Endothelial cell of umbilical vein (primary cell): ENCODE results near the gene PRAMEF12. TPM values are rescaled to one million over a fixed set of nuclear protein-coding genes. Genes with fewer than 3 reads are reported as not detected.

ENCODE experiments used
- BruUV-seq: library from RNA; stranded (reverse); fragments of 400-500 nt; replicated peaks from 2 replicates; lab custom pipeline; 2021; lab: Mats Ljungman, UMichigan
- CTCF ChIA-PET: fragments of 300-600, 350-600 bp; sonication (Branson Sonifier 250); formaldehyde crosslinking; loops from one replicate; lab custom pipeline; 2021; ENCODE audit warnings: antibody characterized with exemption, inconsistent platforms; lab: Charles Lee
- POLR2A ChIA-PET: fragments of 300-600, 350-600 bp; sonication (Branson Sonifier 250); formaldehyde crosslinking; loops from one replicate; lab custom pipeline; 2021; ENCODE audit warnings: antibody characterized with exemption, inconsistent platforms; lab: Charles Lee
- DNase-seq: peaks from one replicate; pipeline ENCODE4 v3.0.0-alpha.2; 2011; ENCODE audit warnings: low read depth, low spot score
- FAIRE-seq: peaks from 2 replicates; lab custom pipeline; 2011; peaks lifted over from hg19 to GRCh38; lab: Jason Lieb, UNC
- H2AFZ ChIP-seq: 2 replicates; pipeline ENCODE4 v1.6.0; 2012; ENCODE audit warnings: low read depth, low read length, control low read depth, inconsistent platforms
- H3K27ac ChIP-seq: 2 replicates; pipeline ENCODE4 v1.5.1; 2011; ENCODE audit warnings: low read depth, mild to moderate bottlenecking, control low read depth, low read length, moderate library complexity; ENCODE audit not compliant: insufficient read depth
- H3K27me3 ChIP-seq, 2 experiments: 2 replicates each; pipeline versions ENCODE4 v1.6.0 to v1.6.1; 2011; ENCODE audit warnings: low read length in 2 of 2, mixed read lengths in 1 of 2; ENCODE audit not compliant: control insufficient read depth in 2 of 2, insufficient read depth in 2 of 2
- H3K36me3 ChIP-seq, 2 experiments: 2 replicates in 1 of 2; 3 replicates in 1 of 2; pipeline ENCODE4 v1.5.1; 2011; ENCODE audit warnings: low read length in 2 of 2, mild to moderate bottlenecking in 1 of 2, moderate library complexity in 1 of 2; ENCODE audit not compliant: control insufficient read depth in 2 of 2, insufficient read depth in 2 of 2; ENCODE audit errors: extremely low read depth in 1 of 2
- H3K4me1 ChIP-seq: 3 replicates; pipeline ENCODE4 v1.5.1; 2011; ENCODE audit warnings: mild to moderate bottlenecking, low read length; ENCODE audit not compliant: control insufficient read depth, insufficient read depth; ENCODE audit errors: extremely low read depth
- H3K4me2 ChIP-seq: 2 replicates; pipeline ENCODE4 v1.6.1; 2011; ENCODE audit warnings: low read length, control low read depth, mixed read lengths; ENCODE audit not compliant: insufficient read depth
- H3K4me3 ChIP-seq, 3 experiments: fragments of 200-600 bp in 1 of 3; sonication (generic), shearing (Covaris generic) in 1 of 3; replicated peaks in 1 of 3; 2 replicates each; pipeline ENCODE4 v1.5.1; 2011 to 2016; ENCODE audit warnings: control low read depth in 3 of 3, low read length in 3 of 3, mild to moderate bottlenecking in 2 of 3, inconsistent platforms in 1 of 3, low read depth in 1 of 3, moderate library complexity in 1 of 3; ENCODE audit not compliant: insufficient read depth in 1 of 3
- H3K79me2 ChIP-seq: 2 replicates; pipeline ENCODE4 v1.6.0; 2012; ENCODE audit warnings: low read length, inconsistent platforms; ENCODE audit not compliant: control insufficient read depth, insufficient read depth
- H3K9ac ChIP-seq: replicated peaks from 2 replicates; pipeline ENCODE3; 2011; ENCODE audit warnings: low read length, control low read depth; ENCODE audit not compliant: insufficient read depth; ENCODE audit errors: extremely low read depth
- H3K9me1 ChIP-seq: replicated peaks from 3 replicates; pipeline ENCODE4 v1.6.0; 2011; ENCODE audit warnings: mild to moderate bottlenecking, low read length; ENCODE audit not compliant: control insufficient read depth, insufficient read depth; ENCODE audit errors: extremely low read depth
- H3K9me3 ChIP-seq: replicated peaks from 2 replicates; pipeline ENCODE4 v1.5.1; 2012; ENCODE audit warnings: low read length, inconsistent platforms; ENCODE audit not compliant: control insufficient read depth, insufficient read depth
- H4K20me1 ChIP-seq: replicated peaks from 2 replicates; pipeline ENCODE3; 2011; ENCODE audit warnings: mild to moderate bottlenecking, low read length; ENCODE audit not compliant: control insufficient read depth, insufficient read depth; ENCODE audit errors: extremely low read depth
- EZH2 ChIP-seq: IDR thresholded peaks from 2 replicates; pipeline ENCODE4 v1.6.1; 2012; ENCODE audit warnings: borderline replicate concordance, low read depth, mild to moderate bottlenecking, moderate library complexity, low read length, inconsistent platforms; ENCODE audit not compliant: severe bottlenecking
- FOS ChIP-seq: IDR thresholded peaks from 2 replicates; pipeline ENCODE4 v1.6.1; 2011; ENCODE audit warnings: mild to moderate bottlenecking, low read length, moderate library complexity, borderline replicate concordance; ENCODE audit not compliant: insufficient read depth
- GATA2 ChIP-seq: IDR thresholded peaks from 2 replicates; pipeline ENCODE4 v1.7.0; 2011; ENCODE audit warnings: low read depth, mild to moderate bottlenecking, moderate library complexity, mixed read lengths, low read length; ENCODE audit not compliant: insufficient read length, insufficient read depth
- JUN ChIP-seq: IDR thresholded peaks from 2 replicates; pipeline ENCODE4 v1.6.1; 2011; ENCODE audit warnings: borderline replicate concordance, low read depth; ENCODE audit not compliant: insufficient read length, insufficient read depth
- MYC ChIP-seq: IDR thresholded peaks from one replicate; pipeline ENCODE4 v1.6.1; 2011; ENCODE audit warnings: mild to moderate bottlenecking, low read depth, low read length
- POLR2A ChIP-seq: IDR thresholded peaks from 2 replicates; pipeline ENCODE4 v1.6.1; 2012; ENCODE audit warnings: low read depth, mild to moderate bottlenecking, control low read depth, low read length
- POLR2AphosphoS5 ChIP-seq: IDR thresholded peaks from 2 replicates; pipeline ENCODE4 v1.6.1; 2012; ENCODE audit warnings: low read depth, mild to moderate bottlenecking, control low read depth, low read length, moderate library complexity; ENCODE audit not compliant: insufficient read depth
- dilution Hi-C: fragments of 300-500 bp; cut with MboI; formaldehyde crosslinking; loops from one replicate; pipeline ENCODE4 v1.15.0; 2019; ENCODE audit warnings: low sequenced_read_pairs; ENCODE audit not compliant: extremely low pct_ligation_motif_present
- intact Hi-C: fragments of 100-400 bp; cut with micrococcal nuclease; formaldehyde crosslinking; loops from one replicate; pipeline ENCODE4 v1.10.0; 2022
- polyA plus RNA-seq, 4 experiments: library from polyadenylated mRNA; depleted of rRNA in 3 of 4; stranded (reverse) in 3 of 4; unstranded in 1 of 4; fragments of >200 nt; gene quantifications; 2 replicates each; pipeline versions ENCODE4 v1.2.1 to v1.2.3, GENCODE V29; 2011 to 2012; ENCODE audit warnings: missing spikeins in 1 of 4
- total RNA-seq: library from RNA; stranded (reverse); gene quantifications from 2 replicates; pipeline ENCODE4 v1.2.3, GENCODE V29; 2021
- TF ChIP-seq, protein P1 (sequence below), 2 donors: IDR thresholded peaks; 1 replicate in 1 of 2; 2 replicates in 1 of 2; pipeline ENCODE4 v1.5.1; 2011; ENCODE audit warnings: low read length in 2 of 2, mild to moderate bottlenecking in 2 of 2, moderate library complexity in 2 of 2, control low read depth in 1 of 2, inconsistent platforms in 1 of 2, low read depth in 1 of 2; ENCODE audit not compliant: insufficient read depth in 1 of 2; ENCODE audit errors: extremely low read depth in 1 of 2
- TF ChIP-seq, protein P2 (sequence below): IDR thresholded peaks from 2 replicates; pipeline ENCODE4 v1.6.1; 2011; ENCODE audit not compliant: insufficient read depth, insufficient read length

The PRAMEF12 gene
- total and polyA plus RNA-seq, 2 donors (not counting 3 experiments of a cell fraction or from before 2014, with no cell fraction given), result not detected

DNA sequence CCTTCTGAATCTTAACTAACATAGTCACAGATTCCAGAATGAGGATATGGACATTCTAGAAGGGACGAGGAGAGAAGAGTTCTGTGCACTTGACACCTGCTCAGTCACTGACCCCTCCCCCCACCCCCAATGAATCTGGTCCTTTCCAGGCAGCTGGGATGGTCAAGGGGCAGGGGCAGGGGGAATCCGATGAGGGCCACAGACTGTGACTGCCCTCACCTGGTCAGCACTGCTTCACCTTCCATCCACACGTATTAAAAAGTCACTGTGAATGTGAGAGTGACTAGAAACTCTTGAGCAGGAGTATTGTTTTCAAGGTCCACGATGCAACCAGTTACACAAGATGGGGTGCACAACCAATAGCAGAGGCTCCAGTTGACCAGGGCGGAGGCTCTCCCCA, 9.5 kb upstream of the PRAMEF12 start:
- BruUV-seq, result no TSS peak
- FAIRE-seq (no peak), DNase-seq (no peak)
- POLR2A ChIA-PET, result no interaction called here
- Histone ChIP-seq H3K9me3 (no peaks in the 10 kb centered on the region), H3K9ac (no peak overlapping the region), H3K4me2 (no peak overlapping the region), H4K20me1 (no peaks in the 10 kb centered on the region), H3K4me3 (no peak overlapping the region), H3K4me1 (no peaks in the 10 kb centered on the region), H3K36me3 (no peaks in the 10 kb centered on the region), H3K9me1 (no peaks in the 10 kb centered on the region), H3K27me3 (no peaks in the 10 kb centered on the region), H2AFZ (no peak overlapping the region), H3K27ac (no peak overlapping the region), H3K79me2 (no peaks in the 10 kb centered on the region)
- intact Hi-C loops, result no loop called here
- dilution Hi-C loops, result no loop called here
- CTCF ChIA-PET, result no interaction called here
- TF ChIP-seq POLR2A (no peak), FOS (no peak), GATA2 (no peak), MYC (no peak), EZH2 (no peak), JUN (no peak), POLR2AphosphoS5 (no peak)
- TF ChIP-seq, protein P1, sequence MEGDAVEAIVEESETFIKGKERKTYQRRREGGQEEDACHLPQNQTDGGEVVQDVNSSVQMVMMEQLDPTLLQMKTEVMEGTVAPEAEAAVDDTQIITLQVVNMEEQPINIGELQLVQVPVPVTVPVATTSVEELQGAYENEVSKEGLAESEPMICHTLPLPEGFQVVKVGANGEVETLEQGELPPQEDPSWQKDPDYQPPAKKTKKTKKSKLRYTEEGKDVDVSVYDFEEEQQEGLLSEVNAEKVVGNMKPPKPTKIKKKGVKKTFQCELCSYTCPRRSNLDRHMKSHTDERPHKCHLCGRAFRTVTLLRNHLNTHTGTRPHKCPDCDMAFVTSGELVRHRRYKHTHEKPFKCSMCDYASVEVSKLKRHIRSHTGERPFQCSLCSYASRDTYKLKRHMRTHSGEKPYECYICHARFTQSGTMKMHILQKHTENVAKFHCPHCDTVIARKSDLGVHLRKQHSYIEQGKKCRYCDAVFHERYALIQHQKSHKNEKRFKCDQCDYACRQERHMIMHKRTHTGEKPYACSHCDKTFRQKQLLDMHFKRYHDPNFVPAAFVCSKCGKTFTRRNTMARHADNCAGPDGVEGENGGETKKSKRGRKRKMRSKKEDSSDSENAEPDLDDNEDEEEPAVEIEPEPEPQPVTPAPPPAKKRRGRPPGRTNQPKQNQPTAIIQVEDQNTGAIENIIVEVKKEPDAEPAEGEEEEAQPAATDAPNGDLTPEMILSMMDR (IDR thresholded peaks at IDR 0.05; ENCODE audit: extremely low read depth in 1 of 2, insufficient read depth in 1 of 2, low read depth in 1 of 2, low read length in 2 of 2), result no peak
- TF ChIP-seq, protein P2, sequence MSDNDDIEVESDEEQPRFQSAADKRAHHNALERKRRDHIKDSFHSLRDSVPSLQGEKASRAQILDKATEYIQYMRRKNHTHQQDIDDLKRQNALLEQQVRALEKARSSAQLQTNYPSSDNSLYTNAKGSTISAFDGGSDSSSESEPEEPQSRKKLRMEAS, result no peak
